T-cell (primary cell): ENCODE measurements around the gene SENP3. TPM values are rescaled to one million over a fixed set of nuclear protein-coding genes. Genes with fewer than 3 reads are reported as not detected.
"Not testable (repeated sequence)": the region's sequence is repeated elsewhere in the genome, so short reads cannot be mapped to it uniquely, and the experiment has no call there.

ENCODE experiments used
- ATAC-seq, 4 experiments: fragments of 200-7000 bp in 3 of 4; fragments of 150-1000 bp in 1 of 4; cut with Tn5 transposase; replicated peaks in 1 of 4; 1 replicate in 3 of 4; 2 replicates in 1 of 4; pipeline ENCODE4 v1.10.0; 2021; ENCODE audit warnings: moderate library complexity in 3 of 4, mild to moderate bottlenecking in 2 of 4, moderate number of reproducible peaks in 1 of 4
- CTCF ChIA-PET, 2 donors: fragments of 300-600 bp; sonication (Branson Sonifier 250); formaldehyde crosslinking; loops; one replicate each; lab custom pipeline; 2022; ENCODE audit warnings: antibody characterized with exemption in 2 of 2; lab: Charles Lee
- POLR2A ChIA-PET, 2 donors: fragments of 300-600 bp; sonication (Branson Sonifier 250); formaldehyde crosslinking; loops; one replicate each; lab custom pipeline; 2022; ENCODE audit warnings: antibody characterized with exemption in 2 of 2; lab: Charles Lee
- DNase-seq, 35 experiments: peaks; one replicate each; pipeline versions ENCODE4 v3.0.0 to v3.0.0-alpha.2; 2013 to 2023
- H3K27ac ChIP-seq: one replicate; pipeline ENCODE4 v1.5.1; 2013; ENCODE audit warnings: low read length
- H3K27me3 ChIP-seq, 2 experiments: replicated peaks in 1 of 2; 1 replicate in 1 of 2; 2 replicates in 1 of 2; pipeline versions ENCODE4 v1.6.1 to v1.7.0; 2013; ENCODE audit warnings: low read length in 1 of 2, mixed read lengths in 1 of 2; ENCODE audit not compliant: control insufficient read depth in 2 of 2, insufficient read depth in 2 of 2; ENCODE audit errors: extremely low read depth in 1 of 2
- H3K36me3 ChIP-seq, 2 donors: 1 replicate in 1 of 2; 2 replicates in 1 of 2; pipeline versions ENCODE4 v1.6.1 to v1.7.0; 2013; ENCODE audit warnings: low read length in 1 of 2; ENCODE audit not compliant: control insufficient read depth in 2 of 2, insufficient read depth in 1 of 2; ENCODE audit errors: extremely low read depth in 1 of 2
- H3K4me1 ChIP-seq, 2 experiments: 1 replicate in 1 of 2; 2 replicates in 1 of 2; pipeline versions ENCODE4 v1.6.1 to v1.7.0; 2013; ENCODE audit warnings: low read length in 2 of 2, mixed read lengths in 1 of 2; ENCODE audit not compliant: insufficient read depth in 2 of 2, control insufficient read depth in 1 of 2; ENCODE audit errors: extremely low read depth in 1 of 2
- H3K4me3 ChIP-seq, 2 donors: 1 replicate in 1 of 2; 2 replicates in 1 of 2; pipeline versions ENCODE4 v1.5.1 to v1.7.0; 2013; ENCODE audit warnings: mild to moderate bottlenecking in 2 of 2, low read length in 1 of 2, moderate library complexity in 1 of 2; ENCODE audit not compliant: control insufficient read depth in 1 of 2; ENCODE audit errors: extremely low read depth in 1 of 2
- H3K9me3 ChIP-seq: 2 replicates; pipeline ENCODE4 v1.7.0; 2013
- H3K27ac Mint-ChIP-seq, 2 donors: one replicate each; pipeline ENCODE4 v1.8.0; 2020 to 2021; ENCODE audit warnings: mild to moderate bottlenecking in 2 of 2, mixed read lengths in 2 of 2
- H3K27me3 Mint-ChIP-seq, 2 donors: one replicate each; pipeline ENCODE4 v1.8.0; 2021 to 2022; ENCODE audit warnings: mixed read lengths in 2 of 2
- H3K36me3 Mint-ChIP-seq: one replicate; pipeline ENCODE4 v1.8.0; 2021; ENCODE audit warnings: mixed read lengths
- H3K4me1 Mint-ChIP-seq, 3 donors: one replicate each; pipeline ENCODE4 v1.8.0; 2020 to 2022; ENCODE audit warnings: mixed read lengths in 3 of 3, mild to moderate bottlenecking in 1 of 3
- H3K4me3 Mint-ChIP-seq, 3 donors: one replicate each; pipeline ENCODE4 v1.8.0; 2020 to 2022; ENCODE audit warnings: mild to moderate bottlenecking in 3 of 3, mixed read lengths in 3 of 3, moderate library complexity in 3 of 3
- H3K9me3 Mint-ChIP-seq, 3 donors: one replicate each; pipeline ENCODE4 v1.8.0; 2020 to 2022; ENCODE audit warnings: mixed read lengths in 3 of 3
- WGBS: methylation state at CpG from one replicate; pipeline ENCODE4 v1.1.5; 2013; ENCODE audit warnings: missing lambda C conversion rate; ENCODE audit not compliant: insufficient coverage; 5-methylcytosine and 5-hydroxymethylcytosine counted together
- total RNA-seq, 35 experiments: library from RNA in 6 of 35; stranded (reverse) in 6 of 35; fragments of 120-200 nt in 1 of 35; gene quantifications; one replicate each; pipeline versions ENCODE4 v1.2.1 to v1.2.4 and lab custom pipeline; 2013 to 2026

The SENP3 gene
- total RNA-seq, 5 donors from 2014 or later (not counting 1 experiment from before 2014, with no cell fraction given), result 38.7 to 43.3 (median 42.6) TPM

DNA sequence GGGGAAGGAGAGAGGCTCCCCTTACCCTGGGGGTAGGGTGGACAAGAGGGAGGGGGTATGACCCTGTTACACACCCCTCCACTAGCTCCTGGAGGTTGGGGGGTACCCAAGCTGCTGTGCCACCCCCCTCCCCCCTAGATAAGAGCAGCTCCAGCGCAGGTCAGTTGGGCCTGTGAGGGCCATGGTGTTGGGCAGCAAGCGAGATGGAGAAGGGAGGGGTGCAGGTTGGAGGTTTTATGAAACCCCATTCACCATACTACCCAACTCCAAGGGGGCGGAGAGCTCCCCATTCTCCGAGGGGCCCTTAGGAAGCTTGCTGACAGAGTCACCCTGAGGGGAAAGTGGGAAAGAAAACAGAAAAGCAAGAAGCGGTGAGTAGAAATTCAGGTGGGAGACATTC is 29.9 kb downstream of the SENP3 start:
- Mint-ChIP-seq H3K27ac (no peak overlapping the region), H3K4me1 (no peaks in the 10 kb centered on the region), H3K4me3 (no peak overlapping the region), H3K9me3 (no peaks in the 10 kb centered on the region), H3K27me3 (no peaks in the 10 kb centered on the region), H3K36me3 (peaks cover 48% of the 10 kb centered on the region)
- Histone ChIP-seq H3K9me3 (no peaks in the 10 kb centered on the region), H3K4me3 (no peak overlapping the region), H3K4me1 (peaks cover 0 to 10% of the 10 kb centered on the region in 2 experiments), H3K27me3 (no peaks in the 10 kb centered on the region), H3K36me3 (peaks cover 16 to 80% of the 10 kb centered on the region in 2 donors), H3K27ac (no peak overlapping the region)
- no peak for DNase-seq
- WGBS, result no CpG with 5 or more reads among the region's 5 CpGs
- ChIA-PET CTCF (interaction anchor here in 1 of 2 donors (0.6 kb wide), 1 partner anchor 234 kb away, joined by 4 read pairs; no protein-coding TSS in a partner anchor), POLR2A (no interaction called here)
- no peak for ATAC-seq

- H3K27me3 Mint-ChIP-seq, result no peaks in the 10 kb centered on the region
- Histone ChIP-seq H3K36me3 (peaks cover 15 to 76% of the 10 kb centered on the region in 2 donors), H3K4me1 (peaks cover 0 to 10% of the 10 kb centered on the region in 2 experiments), H3K27me3 (no peaks in the 10 kb centered on the region), H3K9me3 (no peaks in the 10 kb centered on the region), H3K4me3 (no peak overlapping the region), H3K27ac (no peak overlapping the region)
- WGBS, result 94% methylated on average over 9 of the region's 23 CpGs
- no peak overlapping the region for H3K27ac Mint-ChIP-seq
- H3K4me1 Mint-ChIP-seq, result no peaks in the 10 kb centered on the region
- ATAC-seq (no peak), DNase-seq (no peak)
- POLR2A ChIA-PET, result interaction anchor here in 1 of 2 donors (0.7 kb wide), 1 partner anchor 268 kb away, joined by 4 read pairs; no protein-coding TSS in a partner anchor
- no peak overlapping the region for H3K4me3 Mint-ChIP-seq
- H3K9me3 Mint-ChIP-seq, result no peaks in the 10 kb centered on the region
- H3K36me3 Mint-ChIP-seq, result peaks cover 54% of the 10 kb centered on the region
- CTCF ChIA-PET, result no interaction called here
Measured at GRCh38 chr17:7592422-7593021, 30.8 kb downstream of the SENP3 start.

GRCh38 chr17:7593296-7593695 is 31.6 kb downstream of the SENP3 start:
- H3K36me3 Mint-ChIP-seq, result peaks cover 50% of the 10 kb centered on the region
- Histone ChIP-seq H3K36me3 (peaks cover 12 to 73% of the 10 kb centered on the region in 2 donors), H3K9me3 (no peaks in the 10 kb centered on the region), H3K27ac (no peak overlapping the region), H3K27me3 (no peaks in the 10 kb centered on the region), H3K4me3 (no peak overlapping the region), H3K4me1 (peaks cover 0 to 10% of the 10 kb centered on the region in 2 experiments)
- no peaks in the 10 kb centered on the region for H3K9me3 Mint-ChIP-seq
- POLR2A ChIA-PET, result interaction anchor here in 1 of 2 donors (0.7 kb wide), 1 partner anchor 269 kb away, joined by 4 read pairs; no protein-coding TSS in a partner anchor
- CTCF ChIA-PET, result no interaction called here
- no peak overlapping the region for H3K4me3 Mint-ChIP-seq
- no peaks in the 10 kb centered on the region for H3K27me3 Mint-ChIP-seq
- H3K27ac Mint-ChIP-seq, result no peak overlapping the region
- DNase-seq (no peak), ATAC-seq (no peak)
- no peaks in the 10 kb centered on the region for H3K4me1 Mint-ChIP-seq
- no CpG with 5 or more reads among the region's 12 CpGs for WGBS

DNA sequence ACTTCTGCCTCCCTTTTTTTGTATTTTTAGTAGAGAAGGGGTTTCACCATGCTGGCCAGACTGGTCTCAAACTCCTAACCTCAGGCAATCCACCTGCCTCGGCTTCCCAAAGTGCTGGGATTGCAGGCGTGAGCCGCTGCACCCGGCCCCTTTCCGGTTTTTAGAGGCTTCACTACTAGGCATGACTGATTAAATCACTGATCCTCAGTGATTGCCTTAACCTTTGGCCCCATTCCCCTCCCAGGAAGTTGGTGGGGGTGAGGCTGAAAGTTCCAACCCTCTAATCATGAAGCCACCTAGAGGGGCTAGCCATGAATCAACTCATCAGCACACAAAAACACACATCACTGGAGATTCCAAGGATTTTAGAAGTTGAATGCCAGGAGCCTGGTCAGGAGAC is 35.8 kb downstream of the SENP3 start:
- H3K27ac Mint-ChIP-seq, H3K9me3 Mint-ChIP-seq, H3K4me1 ChIP-seq, DNase-seq, ATAC-seq, H3K27ac ChIP-seq, H3K4me3 ChIP-seq, CTCF ChIA-PET, H3K27me3 ChIP-seq, H3K4me3 Mint-ChIP-seq, H3K4me1 Mint-ChIP-seq, POLR2A ChIA-PET, H3K9me3 ChIP-seq, H3K27me3 Mint-ChIP-seq: not testable (repeated sequence)
- peaks cover 55% of the 10 kb centered on the region for H3K36me3 Mint-ChIP-seq
- H3K36me3 ChIP-seq, result peaks cover 8 to 81% of the 10 kb centered on the region in 2 donors
- WGBS, result no CpG with 5 or more reads among the region's 5 CpGs

DNA sequence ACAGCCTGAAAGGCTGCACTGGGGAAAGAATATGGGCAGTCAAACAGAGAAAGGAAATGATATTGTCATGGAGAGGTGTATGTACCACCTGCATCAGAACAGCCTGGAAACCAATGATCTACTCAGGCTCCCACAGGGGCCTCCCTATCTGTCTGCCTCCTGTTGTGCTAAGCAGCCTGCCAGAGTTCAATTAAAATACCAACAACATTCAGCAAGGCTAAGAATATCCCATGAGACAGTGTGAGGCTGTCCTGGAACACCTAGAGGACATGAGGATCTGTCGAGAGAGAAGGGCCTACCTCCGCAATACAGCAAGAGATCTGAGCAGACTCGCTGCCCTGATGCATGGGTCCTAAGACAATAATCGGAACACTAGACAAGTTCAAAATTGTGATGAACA is 44.6 kb downstream of the SENP3 start:
- H3K36me3 Mint-ChIP-seq, result peaks cover 29% of the 10 kb centered on the region
- H3K27ac Mint-ChIP-seq, result no peak overlapping the region
- no peaks in the 10 kb centered on the region for H3K27me3 Mint-ChIP-seq
- no peak overlapping the region for H3K4me3 ChIP-seq
- H3K27ac ChIP-seq, result no peak overlapping the region
- peaks cover 2 to 3% of the 10 kb centered on the region in 2 experiments for H3K4me1 ChIP-seq
- ATAC-seq, result no peak
- peaks cover 24 to 25% (median 24%) of the 10 kb centered on the region in 3 donors for H3K4me1 Mint-ChIP-seq
- H3K9me3 Mint-ChIP-seq, result no peaks in the 10 kb centered on the region
- POLR2A ChIA-PET, result no interaction called here
- no peak overlapping the region for H3K4me3 Mint-ChIP-seq
- CTCF ChIA-PET, result no interaction called here
- DNase-seq, result no peak
- no peaks in the 10 kb centered on the region for H3K27me3 ChIP-seq
- no peaks in the 10 kb centered on the region for H3K9me3 ChIP-seq
- WGBS, result 95% methylated on average over 4 of the region's 4 CpGs
- peaks cover 0 to 39% of the 10 kb centered on the region in 2 donors for H3K36me3 ChIP-seq

- Histone ChIP-seq H3K27me3 (no peaks in the 10 kb centered on the region), H3K4me3 (no peak overlapping the region), H3K36me3 (peaks cover 0 to 12% of the 10 kb centered on the region in 2 donors), H3K4me1 (peaks cover 12 to 32% of the 10 kb centered on the region in 2 experiments), H3K27ac (no peak overlapping the region), H3K9me3 (no peaks in the 10 kb centered on the region)
- DNase-seq, result no peak
- Mint-ChIP-seq H3K36me3 (peaks cover 6% of the 10 kb centered on the region), H3K27me3 (no peaks in the 10 kb centered on the region), H3K27ac (no peak overlapping the region), H3K4me3 (no peak overlapping the region), H3K4me1 (peaks cover 50 to 52% (median 52%) of the 10 kb centered on the region in 3 donors), H3K9me3 (no peaks in the 10 kb centered on the region)
- POLR2A ChIA-PET, result no interaction called here
- CTCF ChIA-PET, result no interaction called here
- ATAC-seq, result no peak
- 100% methylated on average over 1 of the region's 2 CpGs for WGBS
Measured at GRCh38 chr17:7610641-7611040, 48.9 kb downstream of the SENP3 start.
